Measurements from ENCODE around the gene DAP3. TPM values are rescaled to one million over a fixed set of nuclear protein-coding genes. Genes with fewer than 3 reads are reported as not detected.

Gene DAP3
- total and polyA plus RNA-seq, 8 donors, result 52.7 to 106 (median 76.0) TPM

- 86 to 98% (median 95%) methylated on average over 4 of the region's 4 CpGs for WGBS, 5 donors
- H3K9me3 ChIP-seq, result no peaks in the 10 kb centered on the region
- H3K36me3 ChIP-seq, result peaks cover 9 to 67% (median 63%) of the 10 kb centered on the region in 4 donors
- H3K4me1 ChIP-seq, result no peaks in the 10 kb centered on the region
- H3K4me3 ChIP-seq, result no peak overlapping the region
- DNase-seq, result no peak
- no peaks in the 10 kb centered on the region for H3K27me3 ChIP-seq
- intact Hi-C loops (cut with DNase I; ENCODE audit: low total_unique reads), result no loop called here
- H3K27ac ChIP-seq, result no peak overlapping the region
- TF ChIP-seq POLR2A (IDR thresholded peaks at IDR 0.05), result no peak
- TF ChIP-seq CTCF (IDR thresholded peaks at IDR 0.05), result no peak
- no peak for TF ChIP-seq EP300 (IDR thresholded peaks at IDR 0.05)
- TF ChIP-seq POLR2AphosphoS5 (IDR thresholded peaks at IDR 0.05), result no peak
Observed at GRCh38 chr1:155719703-155720102, 30.8 kb downstream of the DAP3 start.

GRCh38 chr1:155725142-155725541 lies 36.3 kb downstream of the DAP3 start:
- Histone ChIP-seq H3K27ac (no peak overlapping the region), H3K27me3 (no peaks in the 10 kb centered on the region), H3K4me1 (peaks cover 0 to 16% (median 0%) of the 10 kb centered on the region in 4 donors), H3K9me3 (no peaks in the 10 kb centered on the region), H3K4me3 (no peak overlapping the region), H3K36me3 (peaks cover 18 to 70% (median 56%) of the 10 kb centered on the region in 4 donors)
- DNase-seq, result no peak
- 94 to 99% (median 96%) methylated on average over 3 of the region's 3 CpGs for WGBS, 5 donors
- intact Hi-C loops (cut with DNase I; ENCODE audit: low total_unique reads), result no loop called here
- no peak for TF ChIP-seq CTCF (IDR thresholded peaks at IDR 0.05)
- TF ChIP-seq EP300 (IDR thresholded peaks at IDR 0.05), result no peak
- no peak for TF ChIP-seq POLR2A (IDR thresholded peaks at IDR 0.05)
- no peak for TF ChIP-seq POLR2AphosphoS5 (IDR thresholded peaks at IDR 0.05)

GRCh38 chr1:155729031-155729898 lies 40.4 kb downstream of the DAP3 start:
- H3K36me3 ChIP-seq, result peaks cover 19 to 84% (median 70%) of the 10 kb centered on the region in 4 donors
- TF ChIP-seq POLR2AphosphoS5 (IDR thresholded peaks at IDR 0.05) (peak in 1 of 3 donors; percentile 35), EP300 (IDR thresholded peaks at IDR 0.05) (no peak), CTCF (IDR thresholded peaks at IDR 0.05) (peak in 5 of 7 experiments; percentile 51 to 69 (median 66)), POLR2A (IDR thresholded peaks at IDR 0.05) (no peak)
- intact Hi-C loops (cut with DNase I; ENCODE audit: low total_unique reads), result no loop called here

GRCh38 chr1:155740995-155741394 lies 52.1 kb downstream of the DAP3 start:
- Histone ChIP-seq H3K4me3 (no peak overlapping the region), H3K4me1 (peaks cover 4 to 10% (median 8%) of the 10 kb centered on the region in 4 donors), H3K9me3 (no peaks in the 10 kb centered on the region), H3K36me3 (peaks cover 8 to 35% (median 34%) of the 10 kb centered on the region in 4 donors), H3K27ac (no peak overlapping the region), H3K27me3 (no peaks in the 10 kb centered on the region)
- no peak for DNase-seq
- WGBS, 5 donors, result 90 to 93% (median 91%) methylated on average over 8 of the region's 8 CpGs
- intact Hi-C loops (cut with DNase I; ENCODE audit: low total_unique reads), result no loop called here
- no peak for TF ChIP-seq POLR2A (IDR thresholded peaks at IDR 0.05)
- no peak for TF ChIP-seq CTCF (IDR thresholded peaks at IDR 0.05)
- TF ChIP-seq EP300 (IDR thresholded peaks at IDR 0.05), result no peak
- TF ChIP-seq POLR2AphosphoS5 (IDR thresholded peaks at IDR 0.05), result no peak

More at GRCh38 chr1:155729031-155729898, 40.4 kb downstream of the DAP3 start:
- DNase-seq, result peak; percentile 60 to 82
- H3K9me3 ChIP-seq, result no peaks in the 10 kb centered on the region
- 58 to 62% (median 61%) methylated on average over 12 of the region's 12 CpGs for WGBS, 5 donors
- peaks cover 0 to 16% (median 0%) of the 10 kb centered on the region in 4 donors for H3K4me1 ChIP-seq
- H3K27ac ChIP-seq, result peak overlapping the region in 2 of 5 donors; percentile 24 to 32
- no peak overlapping the region for H3K4me3 ChIP-seq
- no peaks in the 10 kb centered on the region for H3K27me3 ChIP-seq

All from stomach (tissue), 9 donors.